LHCN-M2 (cell line): ENCODE results near the gene KIF26B. TPM values are rescaled to one million over a fixed set of nuclear protein-coding genes. Genes with fewer than 3 reads are reported as not detected.
A peak's percentile ranks its signal among the peaks of the same experiment; 100 is the strongest.
"Not testable (repeated sequence)": the region's sequence is repeated elsewhere in the genome, so short reads cannot be mapped to it uniquely, and the experiment has no call there.

ENCODE experiments used
- DNase-seq: peaks from one replicate; pipeline ENCODE4 v3.0.0-alpha.2; 2012; ENCODE audit warnings: low read depth
- total RNA-seq: library from RNA; depleted of rRNA; stranded (reverse); fragments of >200 nt; gene quantifications from 2 replicates; pipeline ENCODE4 v1.2.3, GENCODE V29; 2014

The KIF26B gene
- total RNA-seq, 1 experiment from 2014 or later, result 0.17 TPM

DNA sequence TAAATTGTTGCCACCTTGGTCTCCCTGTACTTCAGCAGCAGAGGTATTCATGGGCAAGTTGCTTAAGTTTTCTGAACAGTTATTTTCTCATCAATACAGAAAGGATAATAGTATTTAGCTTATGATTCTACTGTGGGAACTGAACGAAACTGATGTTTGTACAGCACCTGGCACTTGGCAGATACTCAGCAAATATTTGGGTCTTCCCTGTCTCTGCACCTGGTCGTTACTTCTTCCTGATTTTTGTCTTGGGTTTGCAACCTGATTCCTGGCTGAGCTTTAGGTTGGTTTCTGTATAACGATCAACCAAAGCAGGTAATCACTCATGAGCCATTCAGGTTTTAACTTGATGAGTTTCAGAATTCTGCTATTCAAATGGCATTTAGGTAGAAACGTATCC lies 490.6 kb downstream of the KIF26B start:
- DNase-seq, result no peak

DNA sequence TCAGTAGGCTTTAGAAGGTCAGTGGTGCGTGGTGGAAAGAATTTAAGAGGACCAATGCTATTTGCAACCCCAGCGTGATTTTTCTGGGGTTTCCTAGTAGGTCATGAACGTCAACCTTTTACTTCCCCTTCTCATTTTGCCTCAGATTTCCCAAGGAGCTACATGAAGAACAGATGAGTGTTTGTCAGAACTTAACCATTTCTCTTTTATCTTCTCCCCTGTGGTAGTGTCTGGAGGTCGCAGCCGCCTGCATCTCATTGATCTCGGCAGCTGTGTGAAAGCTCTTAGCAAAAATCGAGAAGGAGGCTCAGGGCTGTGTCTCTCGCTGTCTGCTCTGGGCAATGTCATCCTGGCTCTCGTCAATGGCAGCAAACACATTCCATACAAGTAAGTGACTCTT lies 491.1 kb downstream of the KIF26B start:
- no peak for DNase-seq

DNA sequence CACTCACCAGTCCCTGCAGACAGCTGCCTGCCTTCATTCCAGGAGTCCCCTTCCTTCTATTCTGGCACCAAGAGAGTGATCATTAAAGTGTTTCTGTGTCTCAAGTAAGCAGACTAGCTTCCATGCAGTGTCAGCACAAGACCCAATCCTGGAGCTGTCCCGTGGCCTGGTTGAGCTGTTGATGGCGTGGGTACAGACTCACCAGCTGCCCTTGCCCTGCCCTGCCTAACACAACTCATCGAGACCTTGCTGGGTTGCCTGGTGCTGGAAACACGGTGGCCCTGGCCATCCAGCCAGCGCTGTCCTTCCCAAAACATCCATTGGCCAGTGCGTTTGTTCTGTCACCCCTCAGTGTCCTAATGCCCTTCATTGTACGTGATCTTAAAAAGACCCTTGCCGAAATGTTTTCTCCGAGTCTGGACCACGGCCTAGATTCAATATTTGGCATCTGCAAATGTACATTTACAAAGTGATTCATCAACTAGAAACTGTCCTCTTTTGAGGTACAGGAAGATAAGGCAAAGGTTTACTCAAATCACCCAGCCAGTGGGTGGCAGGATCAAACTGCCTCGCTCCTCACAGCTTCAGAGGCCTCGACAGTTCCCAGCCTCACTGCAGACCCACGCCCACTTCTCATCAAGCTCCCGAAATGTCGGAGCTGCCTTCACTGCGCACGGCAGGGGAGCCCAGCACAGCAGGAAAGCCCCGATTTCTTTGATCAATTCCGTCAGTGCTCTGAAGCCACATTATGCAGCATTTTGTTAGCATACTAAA lies 494.2 kb downstream of the KIF26B start:
- DNase-seq, result no peak

DNA sequence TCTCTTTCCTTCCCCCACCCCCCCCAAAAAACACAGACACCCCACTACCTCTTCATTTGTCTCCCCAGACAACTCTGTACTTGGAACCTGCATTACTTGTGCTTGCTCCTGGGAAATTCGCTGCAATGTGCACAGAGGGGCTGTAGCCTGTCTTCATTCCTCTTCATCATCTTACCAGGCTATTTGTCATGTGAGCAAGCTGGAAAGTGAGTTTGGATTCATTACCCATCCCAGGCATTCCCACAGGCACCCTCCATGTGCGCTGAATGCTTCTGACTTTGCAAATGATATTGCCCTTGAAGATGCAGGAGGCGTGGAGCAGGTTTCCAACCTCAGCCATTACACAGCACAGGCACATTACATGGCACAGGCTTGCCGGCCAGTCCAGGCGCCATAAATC lies 494.9 kb downstream of the KIF26B start:
- no peak for DNase-seq

DNA sequence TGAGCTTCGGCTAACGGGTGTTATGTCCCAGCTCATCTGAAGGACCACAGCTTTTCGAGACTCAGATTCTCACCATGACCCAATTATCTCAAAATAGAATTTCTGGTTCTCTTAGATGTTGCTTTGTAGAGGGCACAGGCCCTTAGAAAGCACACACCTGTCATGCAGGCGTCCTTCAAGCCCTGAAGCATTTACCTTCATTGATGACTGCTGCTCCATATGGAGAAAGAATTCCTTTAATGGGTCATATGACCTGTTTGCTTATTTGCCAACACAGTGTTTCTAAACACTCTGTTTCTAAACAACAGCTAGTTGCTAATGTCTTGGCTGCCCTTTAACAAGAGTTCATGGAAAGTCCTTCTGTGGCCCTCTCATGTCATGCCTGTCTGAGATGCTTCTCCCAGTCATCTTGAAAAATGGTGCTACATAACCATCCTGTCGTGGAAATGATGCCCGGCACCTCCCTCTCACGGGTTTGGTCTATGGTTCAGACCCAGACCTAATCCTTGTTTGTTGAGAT lies 495.7 kb downstream of the KIF26B start:
- DNase-seq, result no peak

DNA sequence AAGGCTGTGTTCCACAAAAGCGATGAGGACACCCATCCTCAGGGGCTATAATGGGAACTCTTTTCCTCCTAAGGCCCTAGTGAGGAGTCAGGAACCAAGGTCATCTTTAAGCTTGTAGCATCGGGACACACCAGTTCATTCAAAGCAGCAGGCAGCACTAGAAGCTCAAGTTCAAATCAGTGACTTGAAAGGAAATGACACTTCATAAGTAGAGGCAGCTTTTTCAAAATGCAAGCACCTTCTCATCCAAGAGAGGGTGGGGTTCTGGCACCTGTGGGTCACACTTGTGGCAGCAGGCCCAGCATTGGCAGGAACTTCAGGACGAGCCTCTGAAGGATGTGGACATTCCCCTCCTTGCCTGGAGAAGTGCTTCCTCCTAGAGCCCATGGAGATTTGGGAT lies 496.3 kb downstream of the KIF26B start:
- no peak for DNase-seq

DNA sequence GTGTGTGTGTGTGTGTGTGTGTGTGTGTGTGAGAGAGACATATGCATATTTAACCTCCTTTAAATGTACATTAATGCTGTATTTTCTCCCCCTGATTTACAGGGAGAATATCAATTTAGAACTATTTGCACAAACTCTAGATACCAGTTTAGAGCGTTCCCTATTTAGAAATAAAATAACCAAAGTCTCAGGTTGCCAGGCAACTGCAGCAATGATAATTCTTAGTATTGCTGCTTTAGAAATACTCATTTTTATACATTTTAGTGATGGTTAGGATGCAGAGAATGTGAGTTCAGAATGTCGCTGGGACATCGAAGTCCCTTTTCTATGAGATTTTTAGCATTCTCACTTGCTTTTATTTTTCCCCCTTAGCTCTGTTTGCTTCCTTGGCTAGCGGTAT lies 497.3 kb downstream of the KIF26B start:
- no peak for DNase-seq

DNA sequence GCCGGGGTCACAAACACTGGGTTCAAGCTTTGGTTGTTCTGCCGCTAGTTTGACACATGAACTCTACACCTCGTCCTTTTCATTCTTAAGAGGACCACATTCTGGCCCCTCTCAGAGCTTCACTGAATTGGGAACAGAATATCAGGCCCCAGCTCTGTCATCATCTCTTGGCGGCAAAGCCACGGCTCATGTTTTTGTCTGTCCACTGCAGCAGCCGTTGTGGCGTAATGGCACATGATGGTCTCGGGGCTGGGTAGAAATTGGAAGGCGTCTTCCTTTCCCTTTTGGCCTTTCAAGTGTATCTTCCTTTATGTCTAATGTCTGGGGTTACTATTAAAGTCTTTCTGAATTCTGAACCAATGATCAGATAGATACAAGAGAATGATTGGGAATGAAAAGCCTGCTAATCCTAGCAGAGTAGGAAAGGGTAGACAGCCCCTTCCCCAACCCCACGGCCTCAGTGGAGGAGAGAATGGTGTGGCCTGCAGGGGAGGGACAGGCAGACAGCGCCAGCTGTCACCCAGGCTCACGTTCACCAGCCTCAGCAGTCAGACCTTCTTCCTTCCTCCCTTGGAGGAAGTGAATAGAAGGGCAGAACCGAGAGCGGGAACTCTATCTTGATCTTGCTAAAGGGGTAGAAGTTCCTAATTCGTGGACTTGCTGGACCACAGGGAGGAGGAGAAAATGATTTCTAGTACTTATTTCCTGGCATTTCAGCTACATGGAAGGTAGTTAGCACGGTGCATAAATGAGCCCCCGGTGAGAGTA lies 498.1 kb downstream of the KIF26B start:
- DNase-seq, result no peak

DNA sequence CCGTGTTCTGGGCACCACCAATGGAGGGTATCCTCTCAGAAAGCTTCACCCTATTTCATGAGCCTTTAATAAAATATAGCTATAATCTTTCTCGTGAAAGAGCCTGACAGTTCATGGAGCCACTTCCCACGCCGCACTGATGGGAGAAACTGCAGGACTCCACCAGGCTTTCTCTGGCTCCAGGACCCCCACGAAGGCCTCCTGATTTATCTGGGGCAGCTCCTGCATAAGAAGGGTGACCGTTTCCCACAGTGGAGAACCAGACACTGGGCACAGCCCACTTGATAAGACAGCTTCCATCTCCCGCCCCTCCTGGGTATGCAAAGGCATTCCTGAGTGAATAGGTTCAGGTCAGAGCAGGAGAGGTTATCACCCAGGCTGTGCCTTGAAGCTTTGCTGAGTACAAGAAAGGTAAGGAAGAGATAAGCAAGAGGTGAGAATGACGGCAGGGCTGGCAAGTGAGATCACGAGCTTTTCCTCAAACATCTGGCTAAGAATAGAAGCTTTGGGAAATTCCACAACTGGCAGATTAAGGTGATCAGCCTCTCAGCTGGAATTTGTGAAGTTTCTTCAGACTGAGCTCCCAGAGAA lies 499.8 kb downstream of the KIF26B start:
- DNase-seq, result no peak

DNA sequence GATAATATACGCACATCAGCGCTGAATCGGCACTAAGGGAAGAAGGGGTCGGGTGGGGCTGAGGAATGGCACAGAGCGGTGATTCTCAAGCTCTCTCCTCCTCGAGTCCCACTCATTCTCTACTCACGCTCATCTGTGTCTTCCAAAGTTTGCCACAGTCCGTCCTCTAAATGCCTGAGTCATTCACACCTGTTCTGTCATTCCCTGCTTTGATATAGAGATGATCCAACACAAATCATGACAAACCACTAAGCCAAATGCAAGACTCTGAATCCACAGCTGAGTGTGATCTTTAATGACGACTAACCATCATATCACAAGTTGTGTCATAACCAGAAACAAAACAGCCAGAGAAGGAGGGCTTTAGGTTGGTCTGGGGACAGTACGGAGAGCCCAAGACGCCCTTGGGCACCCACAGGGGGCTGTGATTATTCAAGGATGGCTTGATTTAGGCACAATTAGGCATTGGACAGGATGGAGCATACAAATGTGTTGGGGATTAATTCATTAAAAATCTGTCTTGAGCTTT lies 501.5 kb downstream of the KIF26B start:
- peak; percentile 70 for DNase-seq

DNA sequence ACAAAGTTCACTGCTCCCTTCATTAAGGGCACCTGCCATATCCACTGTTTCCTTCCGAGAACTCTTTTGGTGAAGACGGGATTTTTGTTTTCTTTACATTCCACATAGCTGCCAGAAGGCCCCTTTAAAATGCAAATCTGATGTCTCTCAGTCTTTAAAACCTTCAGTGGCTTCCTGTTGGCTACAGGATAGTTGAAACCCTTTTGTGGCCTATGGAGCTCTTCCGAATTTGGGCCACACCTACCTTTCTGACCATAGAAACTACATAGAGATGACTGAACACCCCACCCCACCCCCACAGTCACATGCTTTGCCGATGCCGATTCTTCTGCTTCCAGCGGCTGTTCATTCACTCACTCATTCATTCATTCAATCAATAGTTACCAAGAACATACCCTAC lies 502.6 kb downstream of the KIF26B start:
- DNase-seq, result no peak

DNA sequence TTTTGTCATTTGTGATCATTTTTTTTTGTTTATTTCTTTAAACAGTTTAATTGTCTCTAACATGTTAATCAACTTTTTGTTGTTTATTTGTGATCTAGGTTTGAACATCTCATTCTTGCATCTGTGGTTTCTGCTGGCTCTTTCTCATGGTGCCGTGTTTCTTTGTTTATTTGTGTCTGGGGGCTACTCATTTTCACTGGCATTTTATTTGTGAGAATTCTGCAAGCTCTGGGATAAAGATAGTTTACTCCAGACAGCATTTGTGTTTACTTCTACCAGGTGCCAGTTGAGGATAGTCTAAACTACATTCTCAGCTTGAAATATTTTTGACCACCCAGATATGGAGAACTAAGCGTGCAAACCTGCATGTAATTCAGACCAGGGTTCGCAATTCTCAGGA lies 508.6 kb downstream of the KIF26B start:
- no peak for DNase-seq

DNA sequence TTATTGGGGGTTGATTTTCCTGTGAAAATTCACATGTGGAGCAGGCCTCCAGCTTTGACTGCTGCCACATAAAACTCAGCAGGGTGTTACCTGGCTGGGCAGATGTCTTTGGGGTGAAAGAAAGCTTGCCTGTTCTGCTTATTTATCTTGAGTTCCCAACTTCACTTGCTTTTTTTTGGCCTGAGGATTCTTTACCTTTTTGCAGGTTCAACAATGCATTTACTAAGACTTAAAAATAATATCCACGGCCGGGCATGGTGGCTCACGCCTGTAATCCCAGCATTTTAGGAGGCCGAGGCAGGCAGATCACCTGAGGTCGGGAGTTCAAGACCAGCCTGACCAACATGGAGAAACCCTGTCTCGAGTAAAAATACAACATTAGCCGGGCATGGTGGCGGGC lies 509.1 kb downstream of the KIF26B start:
- DNase-seq, result no peak

DNA sequence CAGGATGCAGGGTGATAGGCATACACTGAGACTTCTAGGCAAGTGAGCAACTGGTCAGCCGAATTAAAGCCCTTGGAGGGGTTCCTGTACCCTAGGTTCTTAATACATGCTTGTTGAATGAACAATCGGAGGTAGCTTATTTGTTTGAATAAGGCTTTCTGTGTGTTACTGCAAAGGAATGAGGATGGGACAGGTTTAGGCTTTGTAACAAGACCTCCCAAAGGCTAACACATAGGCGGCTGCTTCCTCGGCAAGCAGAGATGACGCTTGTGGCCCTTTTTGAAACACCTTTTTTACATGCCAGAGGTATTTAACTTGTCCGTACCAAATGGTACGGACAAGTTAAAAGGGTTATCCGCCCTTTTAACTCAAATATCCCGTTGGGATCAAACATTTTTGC lies 511.6 kb downstream of the KIF26B start:
- DNase-seq, result no peak

DNA sequence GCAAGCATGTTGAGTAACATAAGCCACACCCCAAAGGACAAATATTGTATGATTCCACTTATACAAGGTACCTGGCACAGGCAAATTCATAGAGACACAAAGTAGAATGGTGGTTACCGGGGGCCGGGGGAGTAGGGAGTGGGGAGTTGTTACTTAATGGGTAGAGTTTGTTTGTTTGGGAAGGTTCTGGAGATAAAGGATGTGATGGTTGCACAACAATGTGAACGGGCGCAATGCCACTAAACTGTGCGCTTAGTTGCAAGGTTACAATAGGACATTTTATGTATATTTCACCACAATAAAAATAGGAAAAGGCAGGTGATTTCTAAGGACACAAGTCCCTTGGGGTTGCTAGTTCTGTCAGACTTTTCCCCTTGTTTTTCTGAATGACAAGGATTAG lies 516.6 kb downstream of the KIF26B start:
- DNase-seq, result no peak

DNA sequence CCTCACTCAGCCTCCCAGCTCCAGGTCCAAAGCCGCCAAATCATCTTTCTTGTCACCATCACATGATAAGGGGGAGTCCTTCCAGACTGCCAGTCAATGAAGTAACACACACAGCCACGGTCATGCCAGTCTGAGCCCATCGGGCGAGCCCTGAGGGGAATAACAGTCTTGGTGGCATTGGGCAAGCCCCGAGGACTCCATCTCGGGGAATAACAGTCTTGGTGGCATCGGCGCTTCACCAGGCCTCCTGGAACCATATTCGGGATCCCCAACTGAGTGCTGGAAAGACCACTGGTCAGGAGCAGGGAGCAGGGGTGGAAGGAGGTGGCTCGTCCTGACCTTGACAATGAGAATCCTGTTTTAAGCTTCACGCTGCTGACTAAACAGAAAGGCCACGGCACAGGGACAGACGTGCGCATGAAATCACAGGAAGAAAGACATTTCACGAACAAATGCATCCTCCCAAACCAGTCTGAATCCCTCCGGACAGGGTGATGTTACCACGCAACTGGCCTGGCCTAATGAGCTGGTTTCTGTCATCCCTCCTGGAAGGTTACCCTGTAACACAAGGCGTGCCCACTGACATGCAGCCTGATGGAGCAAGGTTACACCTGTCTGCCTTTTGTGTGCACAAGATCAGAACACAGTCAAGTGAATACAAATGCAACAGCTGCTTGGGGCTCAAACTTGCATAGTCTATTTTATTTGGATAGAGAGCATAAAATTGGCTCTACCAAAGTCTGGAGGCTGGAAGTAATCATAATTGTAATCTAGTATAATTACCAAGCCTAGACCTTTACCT lies 517.4 kb downstream of the KIF26B start:
- no peak for DNase-seq

DNA sequence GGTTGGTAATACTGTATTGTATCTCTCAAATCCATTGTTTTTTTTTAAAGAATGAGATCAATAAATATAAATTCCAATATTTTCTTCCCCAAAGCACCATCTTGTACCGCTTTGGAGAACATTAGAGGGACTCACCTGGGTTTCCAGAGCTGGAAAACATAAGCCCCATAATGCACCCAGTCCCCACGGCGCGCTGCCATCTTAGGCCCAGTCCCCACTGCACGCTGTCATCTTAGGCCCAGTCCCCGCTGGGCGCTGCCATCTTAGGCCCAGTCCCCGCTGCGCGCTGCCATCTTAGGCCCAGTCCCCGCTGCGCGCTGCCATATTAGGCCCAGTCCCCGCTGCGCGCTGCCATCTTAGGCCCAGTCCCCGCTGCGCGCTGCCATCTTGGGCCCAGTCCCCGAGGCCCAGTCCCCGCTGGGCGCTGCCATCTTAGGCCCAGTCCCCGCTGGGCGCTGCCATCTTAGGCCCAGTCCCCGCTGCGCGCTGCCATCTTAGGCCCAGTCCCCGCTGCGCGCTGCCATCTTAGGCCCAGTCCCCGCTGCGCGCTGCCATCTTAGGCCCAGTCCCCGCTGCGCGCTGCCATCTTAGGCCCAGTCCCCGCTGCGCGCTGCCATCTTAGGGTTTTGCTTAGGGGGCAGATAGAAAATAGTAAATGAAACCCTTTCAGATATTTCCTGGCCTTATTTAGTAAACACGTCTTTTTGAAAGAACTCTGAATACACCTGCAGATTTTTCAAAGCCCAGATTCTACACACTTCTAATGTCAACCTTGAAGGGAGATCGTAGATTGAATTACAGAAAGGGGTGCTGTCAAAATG lies 518.3 kb downstream of the KIF26B start:
- not testable (repeated sequence) for DNase-seq

DNA sequence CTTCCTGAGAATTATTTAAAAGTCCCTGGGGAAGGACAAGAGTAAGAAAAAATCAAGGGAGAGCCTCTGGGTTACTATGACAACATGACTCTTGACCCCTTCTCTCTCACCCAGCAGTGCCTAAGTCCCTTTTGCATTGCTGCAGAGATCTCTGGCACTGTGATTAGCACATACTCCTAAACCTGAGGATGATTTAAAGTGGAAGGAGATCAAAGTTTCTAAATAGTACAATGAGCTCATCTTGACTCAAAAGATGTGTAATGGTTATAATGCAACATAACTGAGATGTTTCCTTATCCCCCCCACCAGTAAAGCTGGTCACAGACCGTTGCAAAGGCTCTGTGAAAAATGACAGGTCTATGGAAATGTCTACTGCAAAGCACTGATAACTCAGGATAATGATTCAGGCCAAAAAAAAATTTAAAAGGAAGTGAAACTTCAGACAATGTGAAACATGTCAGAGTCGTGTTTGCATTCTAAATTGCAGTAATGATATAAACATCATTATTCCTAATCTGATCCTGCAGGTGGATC lies 519.2 kb downstream of the KIF26B start:
- DNase-seq, result peak; percentile 5

DNA sequence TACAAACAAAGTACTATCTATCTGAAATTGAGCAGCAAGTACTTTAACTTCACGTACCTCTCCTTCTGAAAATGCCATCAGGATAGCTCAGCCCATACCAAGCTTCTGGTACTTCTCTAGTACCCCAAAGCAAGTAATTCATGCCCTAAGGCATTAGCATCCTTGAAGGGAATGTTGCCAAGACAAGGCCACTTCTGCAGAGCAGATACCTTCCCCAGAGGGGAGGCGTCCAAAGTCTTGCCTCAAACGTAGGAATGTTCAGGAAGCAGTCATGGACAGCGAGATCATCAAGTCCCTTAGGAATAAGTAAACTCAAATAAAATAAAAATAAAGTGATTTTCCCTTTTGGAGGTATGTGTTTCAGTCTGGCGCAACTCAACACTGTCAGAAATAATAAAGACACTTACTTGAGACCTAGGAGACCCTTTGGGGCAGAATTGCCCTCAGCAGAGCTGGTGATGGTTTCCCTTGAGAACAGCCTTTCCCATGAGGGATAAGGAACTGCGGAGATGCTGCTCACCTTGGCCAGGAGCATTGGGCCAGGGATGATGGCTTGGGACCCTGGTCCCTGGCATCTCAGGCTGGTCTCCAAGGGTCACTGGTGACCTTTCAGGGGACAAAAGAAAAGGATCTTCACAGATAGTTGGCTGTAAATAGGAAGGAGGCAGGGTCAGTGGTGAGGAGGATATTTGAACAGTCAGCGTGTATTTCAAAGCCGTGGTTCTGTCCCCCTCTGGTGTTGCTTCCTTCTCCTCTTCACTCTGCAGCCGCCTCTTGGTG lies 522.9 kb downstream of the KIF26B start:
- no peak for DNase-seq
